NCI-H2107 treated with DMSO at 0.1 percent for 48 hours (cell line): ENCODE data around the gene FLOT2.
A peak's percentile ranks its signal among the peaks of the same experiment; 100 is the strongest.

Experiments used
- DNase-seq: peaks from one replicate; lab custom pipeline; 2025; ENCODE audit not compliant: unreplicated experiment; lab: John Stamatoyannopoulos, UW

FLOT2 gene

GRCh38 chr17:28875848-28876550 lies 21.5 kb downstream of the FLOT2 start:
- DNase-seq, result no peak

DNA sequence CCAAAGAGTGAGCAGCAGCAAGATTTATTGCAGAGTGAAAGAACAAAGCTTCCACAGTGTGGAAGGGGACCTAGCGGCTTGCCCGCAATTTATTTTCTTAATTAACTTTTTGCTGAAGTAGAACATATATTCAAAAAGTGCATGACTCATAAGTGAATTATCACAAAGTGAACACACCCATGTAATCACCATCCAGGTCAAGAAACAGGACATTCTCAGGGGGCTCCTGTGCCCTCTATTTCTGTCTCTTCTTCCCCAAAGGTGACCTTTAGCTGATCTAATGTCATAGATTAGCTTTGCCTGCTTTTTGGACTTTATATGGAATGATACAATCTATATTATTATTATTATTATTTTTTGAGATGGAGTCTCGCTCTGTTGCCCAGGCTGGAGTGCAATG lies 22.8 kb downstream of the FLOT2 start:
- DNase-seq, result no peak

- DNase-seq, result no peak
These were observed 23.7 kb downstream of the FLOT2 start for GRCh38 chr17:28873839-28874238.

- no peak for DNase-seq
These were observed 26.4 kb downstream of the FLOT2 start for GRCh38 chr17:28871056-28871579.

DNA sequence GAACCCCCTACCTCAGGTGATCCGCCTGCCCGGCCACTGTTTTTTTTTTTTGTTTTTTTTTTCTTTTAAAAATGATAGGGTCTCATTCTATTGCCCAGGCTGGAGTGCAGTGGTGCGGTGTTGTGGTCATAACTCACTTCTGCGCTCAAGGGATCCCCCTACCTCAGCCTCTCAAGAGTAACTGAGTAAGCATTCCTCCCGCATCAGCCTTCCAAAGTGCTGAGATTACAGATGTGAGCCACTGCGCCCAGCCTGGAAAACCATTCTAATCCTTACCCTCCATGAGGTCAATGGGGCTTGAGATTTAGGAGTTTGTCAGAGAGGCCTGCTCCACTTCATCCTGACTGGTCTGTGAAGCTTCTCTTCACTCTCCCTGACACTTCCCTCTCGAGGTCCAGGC lies 30.3 kb downstream of the FLOT2 start:
- no peak for DNase-seq

DNA sequence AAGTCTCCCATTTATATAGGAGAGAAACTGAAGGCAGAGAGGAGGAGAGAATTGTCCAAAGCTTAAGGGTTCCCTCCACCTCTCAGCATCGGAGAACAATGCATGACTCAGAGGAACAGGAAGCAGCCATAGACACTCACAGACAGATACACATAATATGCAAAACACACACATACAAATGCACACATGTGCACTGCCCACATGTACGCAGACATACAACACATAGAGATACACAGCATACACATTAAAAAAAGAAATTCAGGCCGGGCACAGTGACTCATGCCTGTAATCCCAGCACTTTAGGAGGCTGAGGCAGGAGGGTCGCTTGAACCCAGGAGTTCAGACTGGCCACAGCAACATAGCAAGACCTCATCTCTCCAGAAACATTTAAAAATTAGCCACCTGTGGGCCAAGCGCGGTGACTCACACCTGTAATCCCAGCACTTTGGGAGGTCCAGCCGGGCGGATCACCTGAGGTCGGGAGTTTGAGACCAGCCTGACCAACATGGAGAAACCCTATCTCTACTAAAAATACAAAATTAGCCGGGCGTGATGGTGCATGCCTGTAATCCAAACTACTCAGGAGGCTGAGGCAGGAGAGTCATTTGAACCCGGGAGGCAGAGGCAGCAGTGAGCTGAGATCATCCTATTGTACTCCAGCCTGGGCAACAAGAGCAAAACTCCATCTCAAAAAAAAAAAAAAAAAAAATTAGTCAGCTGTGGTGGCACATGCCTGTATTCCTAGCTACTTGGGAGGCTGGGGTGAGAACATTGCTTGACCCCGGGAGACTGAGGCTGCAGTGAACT lies 31.4 kb downstream of the FLOT2 start:
- no peak for DNase-seq

DNA sequence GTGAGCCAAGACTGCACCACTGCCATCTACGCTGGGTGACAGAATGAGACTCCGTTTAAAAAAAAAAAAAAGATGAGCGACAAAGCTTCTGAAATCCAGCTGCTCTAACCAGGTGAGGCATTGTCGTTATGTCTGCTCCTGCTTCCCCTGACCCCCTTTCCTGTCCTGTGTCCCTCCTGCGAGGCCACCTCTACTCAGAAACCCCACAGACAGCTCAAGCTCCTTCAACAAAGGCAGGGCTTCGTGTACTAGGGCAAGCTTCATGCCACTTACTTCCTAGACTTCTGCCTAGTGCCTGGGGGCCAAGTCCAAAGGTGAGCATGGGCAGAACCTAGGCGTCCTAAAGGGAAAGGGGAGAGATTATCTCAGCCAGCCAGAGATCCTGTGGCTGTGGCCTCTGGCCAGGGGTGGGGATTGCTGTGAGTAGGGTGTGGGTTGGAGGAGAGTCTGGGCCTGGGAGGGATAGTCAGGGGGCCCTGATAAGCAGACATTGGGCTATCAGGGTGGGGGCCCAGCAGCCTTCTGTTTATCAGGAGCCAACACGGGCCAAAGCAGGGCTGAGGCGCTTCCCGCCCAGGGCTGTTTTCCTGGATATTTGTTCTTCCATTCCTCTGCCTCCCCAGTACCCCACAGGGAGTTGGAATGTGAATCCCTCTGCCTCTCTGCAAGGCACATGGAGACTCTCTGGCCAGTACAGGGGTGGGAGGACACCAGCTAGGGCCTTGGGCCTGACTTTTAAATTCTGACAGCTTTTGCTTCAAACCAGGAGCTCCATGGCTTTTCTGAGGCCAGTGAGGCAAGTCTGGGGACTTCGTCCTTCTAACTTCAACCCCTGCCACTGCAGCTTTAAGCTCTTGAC lies 32.3 kb downstream of the FLOT2 start:
- no peak for DNase-seq

DNA sequence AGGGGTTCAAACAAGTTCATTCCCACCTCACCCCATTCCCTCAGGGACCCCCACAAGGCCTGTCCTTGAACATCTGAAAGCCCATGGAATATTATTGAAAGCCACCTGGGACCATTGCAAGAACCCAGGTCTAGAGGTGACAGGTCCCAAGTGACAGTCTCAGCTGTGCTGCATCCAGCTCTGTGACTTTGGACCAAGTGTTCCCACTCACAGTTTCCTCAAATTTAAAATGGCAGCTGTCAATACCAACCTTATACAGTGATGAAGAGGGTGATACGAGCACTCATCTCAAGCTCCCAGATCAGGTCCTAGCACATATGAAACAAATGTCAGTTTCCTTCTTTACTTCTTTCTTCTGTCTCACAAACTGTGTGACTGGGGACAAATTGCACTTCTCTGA lies 33.6 kb downstream of the FLOT2 start:
- no peak for DNase-seq

- DNase-seq, result no peak
These were observed 35.0 kb downstream of the FLOT2 start for GRCh38 chr17:28862561-28862960.

- no peak for DNase-seq
These were observed 35.9 kb downstream of the FLOT2 start for GRCh38 chr17:28861393-28862203.

DNA sequence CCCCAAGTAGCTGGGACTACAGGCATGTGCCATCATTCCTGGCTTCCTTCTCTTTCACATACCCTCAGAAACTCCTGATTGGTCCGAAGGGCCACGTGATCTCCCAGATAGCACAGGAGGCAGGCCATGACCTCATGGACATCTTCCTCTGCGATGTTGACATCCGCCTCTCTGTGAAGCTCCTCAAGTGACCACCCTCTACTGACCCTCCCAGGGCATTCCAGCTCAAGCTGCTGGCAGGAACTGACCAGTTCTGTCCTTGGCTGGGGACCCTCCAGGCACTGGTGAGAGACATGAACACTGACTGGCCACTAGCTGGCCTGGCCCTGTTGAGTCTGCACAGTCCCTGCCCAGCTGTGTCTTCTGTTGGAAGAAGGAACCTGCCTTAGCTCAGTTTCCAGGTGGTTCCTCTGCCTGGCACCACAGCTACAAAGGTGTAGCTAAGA lies 37.1 kb downstream of the FLOT2 start:
- DNase-seq, result no peak

DNA sequence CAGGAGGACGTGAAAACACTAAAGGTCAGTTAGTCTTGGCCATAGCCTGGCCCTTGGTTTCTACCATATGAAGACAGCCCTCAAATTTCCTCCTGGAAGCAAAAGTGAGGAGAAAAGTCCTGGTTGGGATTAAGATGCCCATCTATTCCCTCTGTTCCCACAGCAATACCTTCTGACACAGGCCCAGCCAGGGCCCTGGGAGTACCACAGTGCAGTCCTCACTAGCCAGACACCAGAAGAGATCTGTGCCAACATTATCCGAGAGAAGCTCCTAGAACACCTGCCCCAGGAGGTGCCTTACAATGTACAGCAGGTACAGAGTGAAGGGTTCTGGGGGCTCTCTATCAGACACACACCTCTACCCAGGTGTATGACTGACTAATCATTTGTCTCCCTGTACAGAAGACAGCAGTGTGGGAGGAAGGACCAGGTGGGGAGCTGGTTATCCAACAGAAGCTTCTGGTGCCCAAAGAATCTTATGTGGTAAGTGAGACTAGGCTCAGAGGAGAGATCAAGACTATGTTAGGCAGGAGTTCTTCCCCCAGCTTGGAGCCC lies 38.7 kb downstream of the FLOT2 start:
- no peak for DNase-seq

- DNase-seq, result no peak
These were observed 39.4 kb downstream of the FLOT2 start for GRCh38 chr17:28857905-28858800.

DNA sequence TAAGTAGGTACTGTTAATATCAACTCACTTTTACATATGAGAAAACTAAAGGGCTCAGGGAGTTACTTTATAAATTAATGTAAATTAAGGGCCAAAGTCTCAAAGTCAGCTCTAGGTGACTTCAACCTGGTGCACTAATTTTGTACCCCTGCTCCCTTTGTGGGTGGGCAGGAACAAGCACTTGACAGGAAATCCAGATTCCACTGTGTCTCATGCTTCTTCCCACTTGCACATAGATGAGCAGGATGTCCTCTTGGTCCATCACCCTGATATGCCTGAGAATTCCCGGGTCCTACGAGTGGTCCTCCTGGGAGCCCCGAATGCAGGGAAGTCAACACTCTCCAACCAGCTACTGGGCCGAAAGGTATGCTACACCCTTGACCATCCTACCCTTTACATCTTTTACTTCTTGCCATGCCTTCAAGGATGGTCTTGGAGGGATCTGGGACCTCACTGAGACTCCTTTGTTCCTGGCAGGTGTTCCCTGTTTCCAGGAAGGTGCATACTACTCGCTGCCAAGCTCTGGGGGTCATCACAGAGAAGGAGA lies 41.4 kb downstream of the FLOT2 start:
- no peak for DNase-seq

DNA sequence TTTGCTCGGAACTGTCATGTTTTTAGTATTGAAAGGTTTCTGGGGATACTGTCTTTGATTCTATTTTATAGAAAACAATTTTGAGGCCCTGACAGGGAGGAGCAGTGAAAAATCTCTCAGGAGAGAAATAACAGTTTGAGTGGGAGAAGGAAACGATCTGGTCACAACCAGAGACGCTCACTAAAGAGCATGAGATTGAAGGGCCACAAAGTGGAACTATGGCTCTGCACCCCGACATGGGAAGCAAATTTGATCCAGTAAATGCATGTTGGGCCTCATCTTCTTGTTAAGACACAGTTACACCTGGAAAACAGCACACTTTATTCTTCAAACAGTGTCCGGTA lies 42.2 kb downstream of the FLOT2 start:
- DNase-seq, result no peak

- DNase-seq, result peak; percentile 77
These were observed 42.8 kb downstream of the FLOT2 start, which contains the start of gene ERAL1 for GRCh38 chr17:28854457-28855335. Gene ERAL1, plus strand, starts transcription at chr17:28855016. Its CDS starts 19 bp downstream, at chr17:28855035.

GRCh38 chr17:28853295-28853694 lies 44.2 kb downstream of the FLOT2 start:
- no peak for DNase-seq

GRCh38 chr17:28849281-28849680 lies 48.3 kb downstream of the FLOT2 start:
- DNase-seq, result no peak
